Endodermal cell (in vitro differentiated cells): ENCODE measurements around the gene SYT1. TPM values are rescaled to one million over a fixed set of nuclear protein-coding genes. Genes with fewer than 3 reads are reported as not detected.

Experiments used
- DNase-seq: peaks from one replicate; pipeline ENCODE4 v3.0.0-alpha.2; 2017
- H3K27ac ChIP-seq: 2 replicates; pipeline ENCODE4 v1.5.1; 2013; ENCODE audit warnings: mild to moderate bottlenecking, low read depth, low read length, moderate library complexity
- H3K27me3 ChIP-seq: 2 replicates; pipeline ENCODE4 v1.6.1; 2013; ENCODE audit warnings: mild to moderate bottlenecking, low read length, moderate library complexity; ENCODE audit not compliant: insufficient read depth, control insufficient read depth, poor library complexity, severe bottlenecking
- H3K36me3 ChIP-seq: 2 replicates; pipeline ENCODE4 v1.7.0; 2013; ENCODE audit warnings: mild to moderate bottlenecking, low read length, moderate library complexity; ENCODE audit not compliant: control insufficient read depth, insufficient read depth
- H3K4me1 ChIP-seq: one replicate; pipeline ENCODE4 v1.7.0; 2013; ENCODE audit warnings: low read length; ENCODE audit not compliant: control insufficient read depth, insufficient read depth
- H3K4me3 ChIP-seq: 2 replicates; pipeline ENCODE4 v1.5.1; 2013; ENCODE audit warnings: mild to moderate bottlenecking, low read length, moderate library complexity
- H3K9ac ChIP-seq: 2 replicates; pipeline ENCODE4 v1.6.1; 2013; ENCODE audit warnings: mild to moderate bottlenecking, low read length, moderate library complexity; ENCODE audit not compliant: poor library complexity, severe bottlenecking; ENCODE audit errors: extremely low read depth
- H3K9me3 ChIP-seq: 2 replicates; pipeline ENCODE4 v1.6.1; 2013; ENCODE audit warnings: mild to moderate bottlenecking, low read length, moderate library complexity; ENCODE audit not compliant: control insufficient read depth
- H3K27ac Mint-ChIP-seq: 2 replicates; pipeline ENCODE4 v1.8.0; 2020; ENCODE audit warnings: mixed read lengths
- H3K27me3 Mint-ChIP-seq: 2 replicates; pipeline ENCODE4 v1.8.0; 2021; ENCODE audit warnings: mild to moderate bottlenecking, mixed read lengths; ENCODE audit not compliant: insufficient read depth
- H3K36me3 Mint-ChIP-seq: 2 replicates; pipeline ENCODE4 v1.8.0; 2020; ENCODE audit warnings: low read depth, mixed read lengths
- H3K4me1 Mint-ChIP-seq: 2 replicates; pipeline ENCODE4 v1.8.0; 2020; ENCODE audit warnings: mixed read lengths
- H3K4me3 Mint-ChIP-seq: 2 replicates; pipeline ENCODE4 v1.8.0; 2020; ENCODE audit warnings: mild to moderate bottlenecking, moderate library complexity, mixed read lengths
- H3K9me3 Mint-ChIP-seq: 2 replicates; pipeline ENCODE4 v1.8.0; 2020; ENCODE audit warnings: mild to moderate bottlenecking, mixed read lengths
- WGBS, 2 experiments: methylation state at CpG; one replicate each; pipeline versions ENCODE4 v1.1.5 to v1.1.7; 2013; ENCODE audit warnings: missing lambda C conversion rate in 2 of 2, mixed read lengths in 1 of 2; ENCODE audit not compliant: insufficient coverage in 1 of 2, insufficient read length in 1 of 2; 5-methylcytosine and 5-hydroxymethylcytosine counted together
- long read RNA-seq, 4 experiments: library from polyadenylated mRNA in 2 of 4; library from RNA in 1 of 4; library from capped mRNA in 1 of 4; stranded (forward) in 3 of 4; unstranded in 1 of 4; transcript quantifications; one replicate each; pipeline ENCODE4 v2.0.0, GENCODE V29; 2020 to 2021; ENCODE audit warnings: inconsistent platforms in 1 of 4
- polyA plus RNA-seq, 2 experiments: library from polyadenylated mRNA; stranded (reverse); fragments of 50-300 nt; gene quantifications; one replicate each; pipeline ENCODE4 v1.2.3, GENCODE V29; 2013
- total RNA-seq, 2 donors: library from RNA; stranded (reverse); fragmentation: NEBNext Ultra II Directional in 1 of 2; extraction: Animal tissue kit (Norgen Biotek cat#: 25700) in 1 of 2; gene quantifications; 2 replicates in 1 of 2; 3 replicates in 1 of 2; pipeline ENCODE4 v1.2.1, GENCODE V29; 2021
- TF ChIP-seq, protein P1 (sequence below): fragments of 200-600 bp; sonication (generic); conservative IDR thresholded peaks from 2 replicates; pipeline ENCODE4 v1.5.0; 2021; ENCODE audit warnings: antibody characterized with exemption, mild to moderate bottlenecking

SYT1 gene
- total RNA-seq, result 10 to 100 TPM in 1 of 2 donors, 1 to 10 TPM in 1; 6.8 to 10.7 TPM
- 21.1 TPM for polyA plus RNA-seq (2013, experiment 1 of 2)
- 19.2 TPM for polyA plus RNA-seq (2013, experiment 2 of 2)
- long read RNA-seq, experiment 1, full-length matches to known transcripts, result 1 of 3 reads
- long read RNA-seq, experiment 1, partial matches to known transcripts, result 0 of 3 reads
- long read RNA-seq, experiment 1, other reads (novel, unspliced or antisense), result 2 of 3 reads
- long read RNA-seq, experiment 2, full-length matches to known transcripts, result 2 of 12 reads
- long read RNA-seq, experiment 2, partial matches to known transcripts, result 1 of 12 reads
- long read RNA-seq, experiment 2, other reads (novel, unspliced or antisense), result 9 of 12 reads
- long read RNA-seq, experiment 3, full-length matches to known transcripts, result 14 of 36 reads
- long read RNA-seq, experiment 3, partial matches to known transcripts, result 5 of 36 reads
- long read RNA-seq, experiment 3, other reads (novel, unspliced or antisense), result 17 of 36 reads
- long read RNA-seq, experiment 4, full-length matches to known transcripts, result 1 of 2 reads
- long read RNA-seq, experiment 4, partial matches to known transcripts, result 1 of 2 reads
- long read RNA-seq, experiment 4, other reads (novel, unspliced or antisense), result 0 of 2 reads

DNA sequence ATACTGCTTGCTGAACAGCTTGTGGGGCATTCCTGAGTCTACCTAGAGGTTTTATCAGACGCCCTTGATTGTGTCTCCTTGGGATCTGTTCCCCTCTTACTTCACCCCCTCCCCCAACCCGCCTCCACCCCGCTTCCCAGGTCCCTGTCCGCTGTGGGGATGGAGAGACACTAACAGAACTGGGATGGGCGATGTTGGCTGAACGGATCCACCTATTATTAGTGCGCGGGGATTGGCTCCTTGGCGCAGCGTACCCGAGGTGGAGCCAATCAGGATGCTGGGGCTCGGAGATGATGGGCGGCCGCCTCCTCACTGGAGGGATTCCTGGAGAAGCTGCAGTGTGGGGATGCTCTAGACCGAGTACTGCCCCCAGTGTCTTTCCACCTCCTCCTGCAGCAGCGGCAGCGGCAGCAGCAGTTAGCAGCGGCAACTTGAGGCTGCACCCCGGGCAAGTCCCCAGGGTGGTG lies at the start of gene SYT1:
SYT1 (plus strand) TSS at position 372 of the 467 bp plus-strand sequence.
- H3K36me3 ChIP-seq, result no peaks in the 10 kb centered on the region
- peak within 1 kb of the TSS; percentile 84 for H3K4me3 ChIP-seq
- Mint-ChIP-seq H3K4me1 (no peaks in the 10 kb centered on the region), H3K27me3 (peaks cover 21% of the 10 kb centered on the region), H3K9me3 (no peaks in the 10 kb centered on the region), H3K36me3 (no peaks in the 10 kb centered on the region), H3K4me3 (peak within 1 kb of the TSS; percentile 84), H3K27ac (peak within 1 kb of the TSS; percentile 91)
- peak within 1 kb of the TSS; percentile 56 for H3K9ac ChIP-seq
- peak; percentile 98 for DNase-seq
- TF ChIP-seq, protein P1, sequence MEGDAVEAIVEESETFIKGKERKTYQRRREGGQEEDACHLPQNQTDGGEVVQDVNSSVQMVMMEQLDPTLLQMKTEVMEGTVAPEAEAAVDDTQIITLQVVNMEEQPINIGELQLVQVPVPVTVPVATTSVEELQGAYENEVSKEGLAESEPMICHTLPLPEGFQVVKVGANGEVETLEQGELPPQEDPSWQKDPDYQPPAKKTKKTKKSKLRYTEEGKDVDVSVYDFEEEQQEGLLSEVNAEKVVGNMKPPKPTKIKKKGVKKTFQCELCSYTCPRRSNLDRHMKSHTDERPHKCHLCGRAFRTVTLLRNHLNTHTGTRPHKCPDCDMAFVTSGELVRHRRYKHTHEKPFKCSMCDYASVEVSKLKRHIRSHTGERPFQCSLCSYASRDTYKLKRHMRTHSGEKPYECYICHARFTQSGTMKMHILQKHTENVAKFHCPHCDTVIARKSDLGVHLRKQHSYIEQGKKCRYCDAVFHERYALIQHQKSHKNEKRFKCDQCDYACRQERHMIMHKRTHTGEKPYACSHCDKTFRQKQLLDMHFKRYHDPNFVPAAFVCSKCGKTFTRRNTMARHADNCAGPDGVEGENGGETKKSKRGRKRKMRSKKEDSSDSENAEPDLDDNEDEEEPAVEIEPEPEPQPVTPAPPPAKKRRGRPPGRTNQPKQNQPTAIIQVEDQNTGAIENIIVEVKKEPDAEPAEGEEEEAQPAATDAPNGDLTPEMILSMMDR, result peak; percentile 15
- no peak within 1 kb of the TSS for H3K27ac ChIP-seq
- WGBS, 2 experiments, result 0% methylated on average over 2 to 18 of the region's 19 CpGs
- no peaks in the 10 kb centered on the region for H3K9me3 ChIP-seq
- H3K27me3 ChIP-seq, result peaks cover 23% of the 10 kb centered on the region
- H3K4me1 ChIP-seq, result no peaks in the 10 kb centered on the region

DNA sequence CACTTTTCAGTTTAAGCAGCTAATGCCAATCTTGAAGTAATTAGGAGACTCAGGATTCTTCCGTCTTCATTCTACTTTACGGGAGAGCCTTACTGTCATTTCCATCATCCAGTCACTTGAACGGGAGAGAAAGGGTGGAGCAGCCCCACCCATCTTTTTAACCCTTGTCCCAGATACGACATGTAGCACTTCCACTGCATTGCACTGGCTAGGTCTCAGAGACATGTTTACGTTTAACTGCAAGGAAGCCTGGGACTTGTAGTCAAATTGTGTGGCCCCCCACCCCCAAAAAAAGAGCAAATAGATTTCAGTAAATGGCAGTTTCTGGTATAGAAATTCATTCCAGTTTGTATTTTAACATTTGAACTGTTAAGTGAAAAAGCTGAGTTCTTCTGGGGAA lies 46.1 kb upstream of the SYT1 start:
- H3K27me3 Mint-ChIP-seq, result no peaks in the 10 kb centered on the region
- no peaks in the 10 kb centered on the region for H3K36me3 Mint-ChIP-seq
- TF ChIP-seq, protein P1, result no peak
- no peaks in the 10 kb centered on the region for H3K4me1 Mint-ChIP-seq
- H3K4me3 Mint-ChIP-seq, result no peak overlapping the region
- Histone ChIP-seq H3K9me3 (no peaks in the 10 kb centered on the region), H3K4me3 (no peak overlapping the region), H3K27me3 (no peaks in the 10 kb centered on the region), H3K36me3 (no peaks in the 10 kb centered on the region), H3K27ac (no peak overlapping the region), H3K4me1 (no peaks in the 10 kb centered on the region), H3K9ac (no peak overlapping the region)
- H3K9me3 Mint-ChIP-seq, result peaks cover 3% of the 10 kb centered on the region
- no peak overlapping the region for H3K27ac Mint-ChIP-seq
- 65 to 100% methylated on average over 2 to 5 of the region's 5 CpGs for WGBS, 2 experiments
- no peak for DNase-seq

DNA sequence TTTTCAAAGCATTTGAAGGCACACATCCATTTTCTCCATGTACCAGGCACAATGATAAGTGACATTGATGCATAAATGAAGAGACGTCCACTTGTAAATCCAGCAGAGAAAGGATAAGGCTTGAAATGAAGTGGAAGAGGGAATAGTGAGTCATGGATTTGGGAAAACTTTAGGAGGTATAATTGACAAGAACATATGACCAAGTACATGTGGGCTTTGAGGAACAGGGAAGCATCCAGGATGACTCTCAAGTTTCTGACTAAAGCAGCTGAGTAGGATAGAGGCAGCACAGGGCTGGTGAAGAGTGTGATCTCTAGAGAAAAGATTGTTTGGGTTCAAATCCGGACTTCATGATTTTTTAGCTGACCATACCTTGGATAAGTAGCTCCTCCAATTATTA lies 43.6 kb upstream of the SYT1 start:
- Histone ChIP-seq H3K27ac (no peak overlapping the region), H3K36me3 (no peaks in the 10 kb centered on the region), H3K9me3 (no peaks in the 10 kb centered on the region), H3K4me3 (no peak overlapping the region), H3K27me3 (no peaks in the 10 kb centered on the region), H3K4me1 (no peaks in the 10 kb centered on the region), H3K9ac (no peak overlapping the region)
- Mint-ChIP-seq H3K4me1 (peaks cover 8% of the 10 kb centered on the region), H3K36me3 (no peaks in the 10 kb centered on the region), H3K27me3 (no peaks in the 10 kb centered on the region), H3K27ac (no peak overlapping the region), H3K9me3 (peaks cover 3% of the 10 kb centered on the region), H3K4me3 (no peak overlapping the region)
- TF ChIP-seq, protein P1, result no peak
- 80% methylated on average over 2 of the region's 2 CpGs; no CpG with 5 or more reads in 1 of the 2 experiments for WGBS, 2 experiments
- no peak for DNase-seq
